ENCODE results near the gene COQ4.
A peak's percentile ranks its signal among the peaks of the same experiment; 100 is the strongest.

The COQ4 gene

DNA sequence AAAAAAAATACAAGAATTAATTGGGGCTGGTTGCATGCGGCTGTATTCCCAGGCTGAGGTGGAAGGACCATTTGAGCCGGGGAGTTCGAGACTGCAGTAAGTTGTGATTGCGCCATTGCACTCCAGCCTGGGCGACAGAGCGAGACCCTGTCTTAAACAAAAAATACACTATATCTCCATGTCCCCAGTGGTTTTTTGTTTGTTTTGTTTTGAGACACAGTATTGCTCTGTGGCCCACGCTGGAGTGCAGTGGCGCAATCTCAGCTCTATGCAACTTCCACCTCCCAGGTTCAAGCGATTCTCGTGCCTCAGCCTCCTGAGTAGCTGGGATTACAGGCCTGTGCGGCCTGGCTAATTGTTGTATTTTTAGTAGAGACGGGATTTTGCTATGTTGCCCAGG is 1.2 kb downstream of the COQ4 start:
- Histone ChIP-seq H3K36me3 (replicated peaks; ENCODE audit: insufficient read depth, low read length) (no peaks in the 10 kb centered on the region), H3K4me3 (ENCODE audit: low read length) (peak overlapping the region; percentile 84), H3K4me1 (ENCODE audit: low read length) (peaks cover 11% of the 10 kb centered on the region), H3K9ac (ENCODE audit: low read length) (peak overlapping the region; percentile 88; the same call in 1 of the 2 replicates), H3K27ac (ENCODE audit: low read length) (peak overlapping the region; percentile 87; the same call in 1 of the 2 replicates), H3K4me2 (ENCODE audit: low read depth, low read length) (peak overlapping the region; percentile 84), H3K27me3 (replicated peaks; ENCODE audit: insufficient read depth, low read length) (no peaks in the 10 kb centered on the region), H3K79me2 (ENCODE audit: low read length) (peaks cover 47% of the 10 kb centered on the region), H4K20me1 (ENCODE audit: insufficient read depth, low read length) (no peaks in the 10 kb centered on the region), H3F3A (ENCODE audit: insufficient read depth, low read length) (peaks cover 11% of the 10 kb centered on the region), H3K9me2 (replicated peaks; ENCODE audit: insufficient read depth, low read length) (no peaks in the 10 kb centered on the region), H3K9me3 (replicated peaks; ENCODE audit: insufficient read depth, low read length) (no peaks in the 10 kb centered on the region), H2AFZ (ENCODE audit: low read length) (peak overlapping the region; percentile 84; the same call in 1 of the 2 replicates)
- TF ChIP-seq EZH2phosphoT487 (IDR thresholded peaks at IDR 0.05; ENCODE audit: low read length) (no peak), EZH2 (optimal IDR thresholded peaks at IDR 0.05; ENCODE audit: low read depth, low read length) (no peak)
- TF ChIP-seq, protein P1, sequence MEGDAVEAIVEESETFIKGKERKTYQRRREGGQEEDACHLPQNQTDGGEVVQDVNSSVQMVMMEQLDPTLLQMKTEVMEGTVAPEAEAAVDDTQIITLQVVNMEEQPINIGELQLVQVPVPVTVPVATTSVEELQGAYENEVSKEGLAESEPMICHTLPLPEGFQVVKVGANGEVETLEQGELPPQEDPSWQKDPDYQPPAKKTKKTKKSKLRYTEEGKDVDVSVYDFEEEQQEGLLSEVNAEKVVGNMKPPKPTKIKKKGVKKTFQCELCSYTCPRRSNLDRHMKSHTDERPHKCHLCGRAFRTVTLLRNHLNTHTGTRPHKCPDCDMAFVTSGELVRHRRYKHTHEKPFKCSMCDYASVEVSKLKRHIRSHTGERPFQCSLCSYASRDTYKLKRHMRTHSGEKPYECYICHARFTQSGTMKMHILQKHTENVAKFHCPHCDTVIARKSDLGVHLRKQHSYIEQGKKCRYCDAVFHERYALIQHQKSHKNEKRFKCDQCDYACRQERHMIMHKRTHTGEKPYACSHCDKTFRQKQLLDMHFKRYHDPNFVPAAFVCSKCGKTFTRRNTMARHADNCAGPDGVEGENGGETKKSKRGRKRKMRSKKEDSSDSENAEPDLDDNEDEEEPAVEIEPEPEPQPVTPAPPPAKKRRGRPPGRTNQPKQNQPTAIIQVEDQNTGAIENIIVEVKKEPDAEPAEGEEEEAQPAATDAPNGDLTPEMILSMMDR (IDR thresholded peaks at IDR 0.05; ENCODE audit: low read length) = no peak
- DNase-seq = no peak

DNA sequence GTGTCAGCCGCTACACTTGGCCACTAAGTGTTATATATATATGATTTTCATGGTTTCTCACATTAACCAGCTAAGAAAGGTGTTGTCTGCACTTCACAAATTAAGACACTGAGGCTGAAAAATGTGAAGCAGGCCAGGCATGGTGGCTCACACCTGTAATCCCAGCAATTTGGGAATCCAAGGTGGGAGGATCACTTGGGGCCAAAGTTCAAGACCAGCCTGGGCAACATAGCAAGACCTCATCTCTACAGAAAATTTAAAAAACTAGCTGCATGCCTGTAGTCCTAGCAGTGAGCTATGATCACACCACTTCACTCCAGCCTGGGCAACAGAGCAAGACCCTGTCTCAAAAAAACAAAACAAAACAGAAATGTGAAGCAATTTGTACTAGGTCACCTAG is 1.8 kb downstream of the COQ4 start:
- Histone ChIP-seq H3K4me1 (ENCODE audit: low read length) (peaks cover 11% of the 10 kb centered on the region), H3K4me2 (ENCODE audit: low read depth, low read length) (no peak overlapping the region), H3K4me3 (ENCODE audit: low read length) (no peak overlapping the region), H3K9ac (ENCODE audit: low read length) (no peak overlapping the region), H3K36me3 (replicated peaks; ENCODE audit: insufficient read depth, low read length) (no peaks in the 10 kb centered on the region), H3K9me2 (replicated peaks; ENCODE audit: insufficient read depth, low read length) (no peaks in the 10 kb centered on the region), H4K20me1 (ENCODE audit: insufficient read depth, low read length) (no peaks in the 10 kb centered on the region), H2AFZ (ENCODE audit: low read length) (no peak overlapping the region), H3K27ac (ENCODE audit: low read length) (no peak overlapping the region), H3K79me2 (ENCODE audit: low read length) (peaks cover 47% of the 10 kb centered on the region), H3F3A (ENCODE audit: insufficient read depth, low read length) (peaks cover 11% of the 10 kb centered on the region), H3K27me3 (replicated peaks; ENCODE audit: insufficient read depth, low read length) (no peaks in the 10 kb centered on the region), H3K9me3 (replicated peaks; ENCODE audit: insufficient read depth, low read length) (no peaks in the 10 kb centered on the region)
- TF ChIP-seq EZH2 (optimal IDR thresholded peaks at IDR 0.05; ENCODE audit: low read depth, low read length) (no peak), EZH2phosphoT487 (IDR thresholded peaks at IDR 0.05; ENCODE audit: low read length) (no peak)
- TF ChIP-seq, protein P1 (IDR thresholded peaks at IDR 0.05; ENCODE audit: low read length) = no peak
- DNase-seq = no peak

DNA sequence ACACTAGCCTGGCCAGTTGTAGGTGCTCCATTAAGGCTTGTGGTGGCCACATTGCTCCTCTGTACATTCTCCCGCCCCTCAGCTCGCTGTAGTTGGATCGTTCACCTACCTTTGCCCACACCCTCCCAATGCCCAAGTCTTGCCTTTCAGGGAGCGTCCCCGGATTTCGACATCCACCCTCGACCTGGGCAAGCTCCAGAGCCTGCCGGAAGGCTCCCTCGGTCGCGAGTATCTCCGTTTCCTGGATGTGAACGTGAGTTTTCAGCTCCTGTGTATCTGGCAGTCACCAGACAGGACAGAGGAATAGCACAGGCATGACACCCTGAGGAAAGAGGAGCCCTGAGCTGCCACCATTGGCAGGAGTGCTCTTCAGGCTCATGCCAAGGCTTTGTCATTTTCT is 3.0 kb downstream of the COQ4 start:
- Histone ChIP-seq H3K9ac (ENCODE audit: low read length) (no peak overlapping the region), H3K4me2 (ENCODE audit: low read depth, low read length) (no peak overlapping the region), H3K27me3 (replicated peaks; ENCODE audit: insufficient read depth, low read length) (no peaks in the 10 kb centered on the region), H3K79me2 (ENCODE audit: low read length) (peaks cover 47% of the 10 kb centered on the region), H3K36me3 (replicated peaks; ENCODE audit: insufficient read depth, low read length) (no peaks in the 10 kb centered on the region), H3K4me3 (ENCODE audit: low read length) (no peak overlapping the region), H4K20me1 (ENCODE audit: insufficient read depth, low read length) (no peaks in the 10 kb centered on the region), H3K4me1 (ENCODE audit: low read length) (peaks cover 11% of the 10 kb centered on the region), H3K9me2 (replicated peaks; ENCODE audit: insufficient read depth, low read length) (no peaks in the 10 kb centered on the region), H3K9me3 (replicated peaks; ENCODE audit: insufficient read depth, low read length) (no peaks in the 10 kb centered on the region), H2AFZ (ENCODE audit: low read length) (no peak overlapping the region), H3F3A (ENCODE audit: insufficient read depth, low read length) (peaks cover 11% of the 10 kb centered on the region), H3K27ac (ENCODE audit: low read length) (no peak overlapping the region)
- TF ChIP-seq, protein P1 (IDR thresholded peaks at IDR 0.05; ENCODE audit: low read length) = no peak
- TF ChIP-seq EZH2 (optimal IDR thresholded peaks at IDR 0.05; ENCODE audit: low read depth, low read length) (no peak), EZH2phosphoT487 (IDR thresholded peaks at IDR 0.05; ENCODE audit: low read length) (no peak)
- DNase-seq = no peak

Measured in MM.1S (cell line).